HepG2 (cell line): Measurements from ENCODE around the gene EBF4. TPM values are rescaled to one million over a fixed set of nuclear protein-coding genes. Genes with fewer than 3 reads are reported as not detected.
A peak's percentile ranks its signal among the peaks of the same experiment; 100 is the strongest.

Source experiments
- ARNTL ChIP-seq: sonication (generic); formaldehyde crosslinking; IDR thresholded peaks from 2 replicates; pipeline ENCODE4 v1.4.0; 2020; ENCODE audit warnings: mild to moderate bottlenecking, missing genetic modification reagents
- CC2D1A ChIP-seq: sonication (generic); formaldehyde crosslinking; IDR thresholded peaks from 2 replicates; pipeline ENCODE4 v1.8.1; 2023; ENCODE audit warnings: mild to moderate bottlenecking, missing genetic modification reagents
- CHD2 ChIP-seq: IDR thresholded peaks from 2 replicates; pipeline ENCODE4 v1.6.1; 2011; ENCODE audit warnings: low read depth, low read length, improper control_type of control experiment
- GATA4 ChIP-seq: sonication (generic); IDR thresholded peaks from 2 replicates; pipeline ENCODE4 v1.6.1; 2016; ENCODE audit warnings: antibody characterized with exemption, low read depth, borderline replicate concordance
- JUND ChIP-seq: sonication (generic); formaldehyde crosslinking; IDR thresholded peaks from 2 replicates; pipeline ENCODE4 v1.8.0; 2022; ENCODE audit warnings: mild to moderate bottlenecking, missing genetic modification reagents
- MEF2D ChIP-seq: sonication (generic); formaldehyde crosslinking; IDR thresholded peaks from 2 replicates; pipeline ENCODE4 v1.5.1; 2020; ENCODE audit warnings: mild to moderate bottlenecking, missing genetic modification reagents
- PITX1 ChIP-seq: sonication (generic); formaldehyde crosslinking; IDR thresholded peaks from 2 replicates; pipeline ENCODE4 v1.5.1; 2020; ENCODE audit warnings: mild to moderate bottlenecking, missing genetic modification reagents
- RXRB ChIP-seq: IDR thresholded peaks from 2 replicates; pipeline ENCODE4 v1.6.1; 2016; ENCODE audit warnings: borderline replicate concordance, missing genetic modification reagents, missing compliant biosample characterization
- SIN3A ChIP-seq: IDR thresholded peaks from 2 replicates; pipeline ENCODE4 v1.6.1; 2011; ENCODE audit warnings: low read depth, mild to moderate bottlenecking, control low read depth, low read length, borderline replicate concordance
- SKI ChIP-seq: fragments of 450-650 bp; IDR thresholded peaks from one replicate; pipeline ENCODE4 v1.6.1; 2018; ENCODE audit warnings: mild to moderate bottlenecking; ENCODE audit not compliant: partially characterized antibody
- SOX13 ChIP-seq, 3 experiments: fragments of 450-650 bp in 1 of 3; sonication (generic) in 1 of 3; formaldehyde crosslinking in 1 of 3; IDR thresholded peaks in 2 of 3; conservative IDR thresholded peaks in 1 of 3; 2 replicates each; pipeline versions ENCODE4 v1.5.0 to v1.6.1; 2016 to 2020; ENCODE audit warnings: antibody characterized with exemption in 1 of 3, mild to moderate bottlenecking in 1 of 3, missing compliant biosample characterization in 1 of 3, missing genetic modification reagents in 1 of 3, moderate library complexity in 1 of 3
- ZFP1 ChIP-seq: IDR thresholded peaks from 2 replicates; pipeline ENCODE4 v1.6.1; 2016
- ZNF3 ChIP-seq: IDR thresholded peaks from 2 replicates; pipeline ENCODE4 v1.7.0; 2017; ENCODE audit warnings: inconsistent platforms
- ZNF33B ChIP-seq: sonication (generic); formaldehyde crosslinking; IDR thresholded peaks from 2 replicates; pipeline ENCODE4 v1.5.1; 2020; ENCODE audit warnings: mild to moderate bottlenecking, missing genetic modification reagents
- ZNF432 ChIP-seq: sonication (generic); formaldehyde crosslinking; IDR thresholded peaks from 2 replicates; pipeline ENCODE4 v1.5.0; 2020; ENCODE audit warnings: missing genetic modification reagents, mild to moderate bottlenecking, borderline replicate concordance
- ZNF549 ChIP-seq: sonication (generic); formaldehyde crosslinking; IDR thresholded peaks from 2 replicates; pipeline ENCODE4 v1.5.0; 2020; ENCODE audit warnings: missing genetic modification reagents
- polyA plus RNA-seq, 8 experiments: library from polyadenylated mRNA; depleted of rRNA in 3 of 8; stranded (reverse) in 7 of 8; unstranded in 1 of 8; fragments of >200 nt; fragmentation: Illumina TruSeq in 4 of 8; extraction: Trizol in 4 of 8; gene quantifications; 2 replicates each; pipeline versions ENCODE4 v1.2.1 to v1.2.3, GENCODE V29; 2011 to 2016; ENCODE audit warnings: low read depth in 4 of 8, missing spikeins in 1 of 8, mixed read lengths in 1 of 8; ENCODE audit not compliant: insufficient read depth in 1 of 8
- total RNA-seq, 5 experiments: library from RNA; depleted of rRNA; stranded (reverse); fragments of >200 nt; fragmentation: Illumina TruSeq; extraction: Trizol; gene quantifications; 2 replicates each; pipeline ENCODE4 v1.2.3, GENCODE V29; 2016; ENCODE audit warnings: low read depth in 1 of 5
- TF ChIP-seq, protein P1 (sequence below): sonication (generic); formaldehyde crosslinking; IDR thresholded peaks from 2 replicates; pipeline ENCODE4 v1.5.0; 2020; ENCODE audit warnings: mild to moderate bottlenecking, missing genetic modification reagents, borderline replicate concordance
- TF ChIP-seq, protein P2 (sequence below): sonication (generic); formaldehyde crosslinking; IDR thresholded peaks from 2 replicates; pipeline ENCODE4 v1.8.0; 2022; ENCODE audit warnings: mild to moderate bottlenecking, missing genetic modification reagents; ENCODE audit not compliant: insufficient replicate concordance
- TF ChIP-seq, protein P3 (sequence below): sonication (generic); formaldehyde crosslinking; IDR thresholded peaks from 2 replicates; pipeline ENCODE4 v1.4.0; 2020; ENCODE audit warnings: missing genetic modification reagents
- TF ChIP-seq, protein P4 (sequence below): sonication (generic); formaldehyde crosslinking; IDR thresholded peaks from 2 replicates; pipeline ENCODE4 v1.4.0; 2020; ENCODE audit warnings: missing genetic modification reagents

Gene EBF4
- total and polyA plus RNA-seq, 2 of the 13 experiments (the other 11 are each of a cell fraction or from before 2014, with no cell fraction given) = 0.84 to 2.2 TPM

DNA sequence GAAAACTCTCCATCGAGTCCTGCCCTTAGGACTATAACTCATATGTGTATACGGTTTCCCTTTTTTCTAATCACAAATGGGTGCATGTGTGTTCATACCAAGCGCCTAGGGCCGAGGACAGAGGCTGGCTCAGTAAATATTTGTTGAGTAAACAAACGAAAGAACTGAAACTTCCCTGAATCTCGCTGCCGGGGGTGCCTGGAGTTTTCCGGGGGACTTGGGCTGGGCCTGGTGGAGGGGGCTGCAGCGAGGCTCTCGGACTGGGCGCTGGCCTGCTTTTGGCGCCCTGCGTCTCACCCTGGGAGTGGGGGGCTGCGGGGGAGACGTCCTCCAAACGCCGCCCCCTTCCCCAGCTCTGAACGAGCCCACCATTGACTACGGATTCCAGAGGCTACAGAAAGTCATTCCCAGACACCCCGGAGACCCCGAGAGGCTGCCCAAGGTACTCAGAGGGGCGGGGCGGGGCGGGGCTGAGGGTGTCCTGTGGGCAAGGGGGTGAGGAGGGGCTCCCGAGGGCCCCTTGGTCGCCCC is 58.8 kb downstream of the EBF4 start (continued):
- TF ChIP-seq, protein P1, sequence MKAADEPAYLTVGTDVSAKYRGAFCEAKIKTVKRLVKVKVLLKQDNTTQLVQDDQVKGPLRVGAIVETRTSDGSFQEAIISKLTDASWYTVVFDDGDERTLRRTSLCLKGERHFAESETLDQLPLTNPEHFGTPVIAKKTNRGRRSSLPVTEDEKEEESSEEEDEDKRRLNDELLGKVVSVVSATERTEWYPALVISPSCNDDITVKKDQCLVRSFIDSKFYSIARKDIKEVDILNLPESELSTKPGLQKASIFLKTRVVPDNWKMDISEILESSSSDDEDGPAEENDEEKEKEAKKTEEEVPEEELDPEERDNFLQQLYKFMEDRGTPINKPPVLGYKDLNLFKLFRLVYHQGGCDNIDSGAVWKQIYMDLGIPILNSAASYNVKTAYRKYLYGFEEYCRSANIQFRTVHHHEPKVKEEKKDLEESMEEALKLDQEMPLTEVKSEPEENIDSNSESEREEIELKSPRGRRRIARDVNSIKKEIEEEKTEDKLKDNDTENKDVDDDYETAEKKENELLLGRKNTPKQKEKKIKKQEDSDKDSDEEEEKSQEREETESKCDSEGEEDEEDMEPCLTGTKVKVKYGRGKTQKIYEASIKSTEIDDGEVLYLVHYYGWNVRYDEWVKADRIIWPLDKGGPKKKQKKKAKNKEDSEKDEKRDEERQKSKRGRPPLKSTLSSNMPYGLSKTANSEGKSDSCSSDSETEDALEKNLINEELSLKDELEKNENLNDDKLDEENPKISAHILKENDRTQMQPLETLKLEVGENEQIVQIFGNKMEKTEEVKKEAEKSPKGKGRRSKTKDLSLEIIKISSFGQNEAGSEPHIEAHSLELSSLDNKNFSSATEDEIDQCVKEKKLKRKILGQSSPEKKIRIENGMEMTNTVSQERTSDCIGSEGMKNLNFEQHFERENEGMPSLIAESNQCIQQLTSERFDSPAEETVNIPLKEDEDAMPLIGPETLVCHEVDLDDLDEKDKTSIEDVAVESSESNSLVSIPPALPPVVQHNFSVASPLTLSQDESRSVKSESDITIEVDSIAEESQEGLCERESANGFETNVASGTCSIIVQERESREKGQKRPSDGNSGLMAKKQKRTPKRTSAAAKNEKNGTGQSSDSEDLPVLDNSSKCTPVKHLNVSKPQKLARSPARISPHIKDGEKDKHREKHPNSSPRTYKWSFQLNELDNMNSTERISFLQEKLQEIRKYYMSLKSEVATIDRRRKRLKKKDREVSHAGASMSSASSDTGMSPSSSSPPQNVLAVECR (CRISPR knock-in tag) = peak; percentile 26; the same call in 1 of the 2 replicates
- TF ChIP-seq, protein P2, sequence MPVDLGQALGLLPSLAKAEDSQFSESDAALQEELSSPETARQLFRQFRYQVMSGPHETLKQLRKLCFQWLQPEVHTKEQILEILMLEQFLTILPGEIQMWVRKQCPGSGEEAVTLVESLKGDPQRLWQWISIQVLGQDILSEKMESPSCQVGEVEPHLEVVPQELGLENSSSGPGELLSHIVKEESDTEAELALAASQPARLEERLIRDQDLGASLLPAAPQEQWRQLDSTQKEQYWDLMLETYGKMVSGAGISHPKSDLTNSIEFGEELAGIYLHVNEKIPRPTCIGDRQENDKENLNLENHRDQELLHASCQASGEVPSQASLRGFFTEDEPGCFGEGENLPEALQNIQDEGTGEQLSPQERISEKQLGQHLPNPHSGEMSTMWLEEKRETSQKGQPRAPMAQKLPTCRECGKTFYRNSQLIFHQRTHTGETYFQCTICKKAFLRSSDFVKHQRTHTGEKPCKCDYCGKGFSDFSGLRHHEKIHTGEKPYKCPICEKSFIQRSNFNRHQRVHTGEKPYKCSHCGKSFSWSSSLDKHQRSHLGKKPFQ (CRISPR knock-in tag) = peak; percentile 47
- TF ChIP-seq ZNF432 (no peak), MEF2D (CRISPR knock-in tag) (peak; percentile 57), GATA4 (peak; percentile 27; the same call in 1 of the 2 replicates), RXRB (CRISPR knock-in tag) (peak; percentile 48; the same call in 1 of the 2 replicates), PITX1 (CRISPR knock-in tag) (0 out of 2 replicates have a peak, but pooled peaks have one; percentile 18), SIN3A (no peak), SKI (no peak), CHD2 (no peak), SOX13 (IDR thresholded peaks at IDR 0.05) (no peak), SOX13 (CRISPR knock-in tag; conservative IDR thresholded peaks at IDR 0.05 in 1 of 2, IDR thresholded peaks at IDR 0.05 in 1 of 2) (peak in 1 of 2 experiments; percentile 25; a peak in 1 of 4 replicates), ARNTL (CRISPR knock-in tag) (no peak), JUND (CRISPR knock-in tag) (no peak), ZNF549 (CRISPR knock-in tag) (no peak), ZNF33B (CRISPR knock-in tag) (no peak), ZNF3 (CRISPR knock-in tag) (peak; percentile 66; the same call in 1 of the 2 replicates), ZFP1 (CRISPR knock-in tag) (0 out of 2 replicates have a peak, but pooled peaks have one; percentile 24), CC2D1A (CRISPR knock-in tag) (peak; percentile 82; the same call in 1 of the 2 replicates)
- TF ChIP-seq, protein P3, sequence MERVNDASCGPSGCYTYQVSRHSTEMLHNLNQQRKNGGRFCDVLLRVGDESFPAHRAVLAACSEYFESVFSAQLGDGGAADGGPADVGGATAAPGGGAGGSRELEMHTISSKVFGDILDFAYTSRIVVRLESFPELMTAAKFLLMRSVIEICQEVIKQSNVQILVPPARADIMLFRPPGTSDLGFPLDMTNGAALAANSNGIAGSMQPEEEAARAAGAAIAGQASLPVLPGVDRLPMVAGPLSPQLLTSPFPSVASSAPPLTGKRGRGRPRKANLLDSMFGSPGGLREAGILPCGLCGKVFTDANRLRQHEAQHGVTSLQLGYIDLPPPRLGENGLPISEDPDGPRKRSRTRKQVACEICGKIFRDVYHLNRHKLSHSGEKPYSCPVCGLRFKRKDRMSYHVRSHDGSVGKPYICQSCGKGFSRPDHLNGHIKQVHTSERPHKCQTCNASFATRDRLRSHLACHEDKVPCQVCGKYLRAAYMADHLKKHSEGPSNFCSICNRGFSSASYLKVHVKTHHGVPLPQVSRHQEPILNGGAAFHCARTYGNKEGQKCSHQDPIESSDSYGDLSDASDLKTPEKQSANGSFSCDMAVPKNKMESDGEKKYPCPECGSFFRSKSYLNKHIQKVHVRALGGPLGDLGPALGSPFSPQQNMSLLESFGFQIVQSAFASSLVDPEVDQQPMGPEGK (CRISPR knock-in tag) = peak; percentile 65; the same call in 1 of the 2 replicates
- TF ChIP-seq, protein P4, sequence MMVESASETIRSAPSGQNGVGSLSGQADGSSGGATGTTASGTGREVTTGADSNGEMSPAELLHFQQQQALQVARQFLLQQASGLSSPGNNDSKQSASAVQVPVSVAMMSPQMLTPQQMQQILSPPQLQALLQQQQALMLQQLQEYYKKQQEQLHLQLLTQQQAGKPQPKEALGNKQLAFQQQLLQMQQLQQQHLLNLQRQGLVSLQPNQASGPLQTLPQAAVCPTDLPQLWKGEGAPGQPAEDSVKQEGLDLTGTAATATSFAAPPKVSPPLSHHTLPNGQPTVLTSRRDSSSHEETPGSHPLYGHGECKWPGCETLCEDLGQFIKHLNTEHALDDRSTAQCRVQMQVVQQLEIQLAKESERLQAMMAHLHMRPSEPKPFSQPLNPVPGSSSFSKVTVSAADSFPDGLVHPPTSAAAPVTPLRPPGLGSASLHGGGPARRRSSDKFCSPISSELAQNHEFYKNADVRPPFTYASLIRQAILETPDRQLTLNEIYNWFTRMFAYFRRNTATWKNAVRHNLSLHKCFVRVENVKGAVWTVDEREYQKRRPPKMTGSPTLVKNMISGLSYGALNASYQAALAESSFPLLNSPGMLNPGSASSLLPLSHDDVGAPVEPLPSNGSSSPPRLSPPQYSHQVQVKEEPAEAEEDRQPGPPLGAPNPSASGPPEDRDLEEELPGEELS (CRISPR knock-in tag) = peak; percentile 76
